ENCODE measurements around the gene TNFAIP8L3.

- TF ChIP-seq, protein P1, sequence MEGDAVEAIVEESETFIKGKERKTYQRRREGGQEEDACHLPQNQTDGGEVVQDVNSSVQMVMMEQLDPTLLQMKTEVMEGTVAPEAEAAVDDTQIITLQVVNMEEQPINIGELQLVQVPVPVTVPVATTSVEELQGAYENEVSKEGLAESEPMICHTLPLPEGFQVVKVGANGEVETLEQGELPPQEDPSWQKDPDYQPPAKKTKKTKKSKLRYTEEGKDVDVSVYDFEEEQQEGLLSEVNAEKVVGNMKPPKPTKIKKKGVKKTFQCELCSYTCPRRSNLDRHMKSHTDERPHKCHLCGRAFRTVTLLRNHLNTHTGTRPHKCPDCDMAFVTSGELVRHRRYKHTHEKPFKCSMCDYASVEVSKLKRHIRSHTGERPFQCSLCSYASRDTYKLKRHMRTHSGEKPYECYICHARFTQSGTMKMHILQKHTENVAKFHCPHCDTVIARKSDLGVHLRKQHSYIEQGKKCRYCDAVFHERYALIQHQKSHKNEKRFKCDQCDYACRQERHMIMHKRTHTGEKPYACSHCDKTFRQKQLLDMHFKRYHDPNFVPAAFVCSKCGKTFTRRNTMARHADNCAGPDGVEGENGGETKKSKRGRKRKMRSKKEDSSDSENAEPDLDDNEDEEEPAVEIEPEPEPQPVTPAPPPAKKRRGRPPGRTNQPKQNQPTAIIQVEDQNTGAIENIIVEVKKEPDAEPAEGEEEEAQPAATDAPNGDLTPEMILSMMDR (IDR thresholded peaks at IDR 0.05; ENCODE audit: borderline replicate concordance, extremely low read depth, low read length, poor library complexity, severe bottlenecking), result no peak
- TF ChIP-seq EZH2 (IDR thresholded peaks at IDR 0.05; ENCODE audit: borderline replicate concordance, low read depth, low read length, severe bottlenecking), result no peak
Measured at GRCh38 chr15:51095681-51096331, 1.1 kb upstream of the TNFAIP8L3 start.
